Right lobe of liver (tissue), 4 donors: ENCODE measurements around the gene USP17L29.
"Not testable (repeated sequence)": the region's sequence is repeated elsewhere in the genome, so short reads cannot be mapped to it uniquely, and the experiment has no call there.

Experiments used
- POLR2A ChIP-seq: fragments of 450-650 bp; IDR thresholded peaks from one replicate; pipeline ENCODE4 v1.6.1; 2017; ENCODE audit warnings: antibody characterized with exemption, mild to moderate bottlenecking
- TF ChIP-seq, protein P1 (sequence below), 4 donors: fragments of 200-600 bp in 3 of 4; fragments of 450-650 bp in 1 of 4; IDR thresholded peaks; one replicate each; pipeline versions ENCODE4 v1.5.1 to v1.8.0; 2016 to 2022; ENCODE audit warnings: antibody characterized with exemption in 4 of 4, mild to moderate bottlenecking in 2 of 4
- donor health status: DM: no; HTN: no; CAD: no.
- donor health status: DM: no; HTN: no; CAD: no.
- donor health status: DM: no; HTN: yes; CAD: no.

DNA sequence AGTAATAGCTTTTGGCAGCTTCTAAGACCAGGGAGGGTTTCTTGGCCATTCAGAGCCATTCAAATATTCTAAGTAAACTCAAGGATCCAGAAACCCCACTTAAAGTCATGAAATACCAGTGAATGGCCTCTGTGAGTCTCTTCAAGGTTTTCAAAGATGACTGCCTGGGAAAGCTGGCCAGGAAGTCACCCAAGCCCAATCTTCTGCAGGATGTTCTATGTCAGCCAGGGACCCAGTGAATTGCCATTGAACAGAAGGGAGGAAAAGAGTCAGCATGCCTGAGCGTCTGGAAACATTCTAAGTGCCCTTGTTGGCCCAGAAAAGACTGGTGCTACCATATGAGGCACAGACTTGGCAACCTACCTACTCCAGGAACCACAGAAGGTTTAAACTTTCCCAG lies 26.4 kb downstream of the USP17L29 start:
- TF ChIP-seq, protein P1, sequence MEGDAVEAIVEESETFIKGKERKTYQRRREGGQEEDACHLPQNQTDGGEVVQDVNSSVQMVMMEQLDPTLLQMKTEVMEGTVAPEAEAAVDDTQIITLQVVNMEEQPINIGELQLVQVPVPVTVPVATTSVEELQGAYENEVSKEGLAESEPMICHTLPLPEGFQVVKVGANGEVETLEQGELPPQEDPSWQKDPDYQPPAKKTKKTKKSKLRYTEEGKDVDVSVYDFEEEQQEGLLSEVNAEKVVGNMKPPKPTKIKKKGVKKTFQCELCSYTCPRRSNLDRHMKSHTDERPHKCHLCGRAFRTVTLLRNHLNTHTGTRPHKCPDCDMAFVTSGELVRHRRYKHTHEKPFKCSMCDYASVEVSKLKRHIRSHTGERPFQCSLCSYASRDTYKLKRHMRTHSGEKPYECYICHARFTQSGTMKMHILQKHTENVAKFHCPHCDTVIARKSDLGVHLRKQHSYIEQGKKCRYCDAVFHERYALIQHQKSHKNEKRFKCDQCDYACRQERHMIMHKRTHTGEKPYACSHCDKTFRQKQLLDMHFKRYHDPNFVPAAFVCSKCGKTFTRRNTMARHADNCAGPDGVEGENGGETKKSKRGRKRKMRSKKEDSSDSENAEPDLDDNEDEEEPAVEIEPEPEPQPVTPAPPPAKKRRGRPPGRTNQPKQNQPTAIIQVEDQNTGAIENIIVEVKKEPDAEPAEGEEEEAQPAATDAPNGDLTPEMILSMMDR (IDR thresholded peaks at IDR 0.05): not testable (repeated sequence)
- TF ChIP-seq POLR2A: not testable (repeated sequence)
